ENCODE measurements around the gene MTUS2. TPM values are rescaled to one million over a fixed set of nuclear protein-coding genes. Genes with fewer than 3 reads are reported as not detected.

Gene MTUS2
- total and polyA plus RNA-seq, 2 of the 8 experiments (the other 6 are each of a cell fraction or from before 2014, with no cell fraction given), result 0.18 to 0.80 TPM

- no peak for TF ChIP-seq KDM5A (IDR thresholded peaks at IDR 0.05; ENCODE audit: low read length)
- TF ChIP-seq JUND (IDR thresholded peaks at IDR 0.05; ENCODE audit: low read length), result no peak
- no peak for TF ChIP-seq SIN3A (conservative IDR thresholded peaks at IDR 0.05 in 1 of 2, IDR thresholded peaks at IDR 0.05 in 1 of 2; ENCODE audit: low read depth in 1 of 2, low read length in 2 of 2)
- no peak for TF ChIP-seq RFX5 (IDR thresholded peaks at IDR 0.05; ENCODE audit: borderline replicate concordance, low read depth, low read length)
- TF ChIP-seq EZH2 (IDR thresholded peaks at IDR 0.05; ENCODE audit: low read depth, low read length, severe bottlenecking), result no peak
- TF ChIP-seq, protein P1, sequence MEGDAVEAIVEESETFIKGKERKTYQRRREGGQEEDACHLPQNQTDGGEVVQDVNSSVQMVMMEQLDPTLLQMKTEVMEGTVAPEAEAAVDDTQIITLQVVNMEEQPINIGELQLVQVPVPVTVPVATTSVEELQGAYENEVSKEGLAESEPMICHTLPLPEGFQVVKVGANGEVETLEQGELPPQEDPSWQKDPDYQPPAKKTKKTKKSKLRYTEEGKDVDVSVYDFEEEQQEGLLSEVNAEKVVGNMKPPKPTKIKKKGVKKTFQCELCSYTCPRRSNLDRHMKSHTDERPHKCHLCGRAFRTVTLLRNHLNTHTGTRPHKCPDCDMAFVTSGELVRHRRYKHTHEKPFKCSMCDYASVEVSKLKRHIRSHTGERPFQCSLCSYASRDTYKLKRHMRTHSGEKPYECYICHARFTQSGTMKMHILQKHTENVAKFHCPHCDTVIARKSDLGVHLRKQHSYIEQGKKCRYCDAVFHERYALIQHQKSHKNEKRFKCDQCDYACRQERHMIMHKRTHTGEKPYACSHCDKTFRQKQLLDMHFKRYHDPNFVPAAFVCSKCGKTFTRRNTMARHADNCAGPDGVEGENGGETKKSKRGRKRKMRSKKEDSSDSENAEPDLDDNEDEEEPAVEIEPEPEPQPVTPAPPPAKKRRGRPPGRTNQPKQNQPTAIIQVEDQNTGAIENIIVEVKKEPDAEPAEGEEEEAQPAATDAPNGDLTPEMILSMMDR (IDR thresholded peaks at IDR 0.05; ENCODE audit: control extremely low read depth in 1 of 3, insufficient read depth in 1 of 3, low read depth in 1 of 3, low read length in 3 of 3), result no peak
- TF ChIP-seq BACH1 (IDR thresholded peaks at IDR 0.05; ENCODE audit: low read length), result no peak
- no peak for TF ChIP-seq BRCA1 (IDR thresholded peaks at IDR 0.05; ENCODE audit: low read depth, low read length)
- no peak for TF ChIP-seq SP4 (IDR thresholded peaks at IDR 0.05; ENCODE audit: low read length)
- TF ChIP-seq TAF7 (optimal IDR thresholded peaks at IDR 0.05; ENCODE audit: borderline replicate concordance, low read depth, low read length), result no peak
Measured at GRCh38 chr13:29471551-29471950, 651.4 kb downstream of the MTUS2 start (continued).
